RWPE1 (cell line): Measurements from ENCODE around the gene AGBL1.

Source experiments
- CTCF ChIA-PET: fragments of 350-600 bp; sonication (Branson Sonifier 250); formaldehyde crosslinking; extraction: SDS; loops from one replicate; lab custom pipeline; 2021; lab: Yijun Ruan, JAX
- POLR2A ChIA-PET: fragments of 400-600 bp; formaldehyde crosslinking; extraction: SDS; loops from one replicate; lab custom pipeline; 2020; ENCODE audit warnings: antibody characterized with exemption; ENCODE audit not compliant: low non-redundant PET; lab: Yijun Ruan, JAX
- DNase-seq: peaks from one replicate; pipeline ENCODE4 v3.0.0; 2012; ENCODE audit warnings: low spot score
- H3K27ac ChIP-seq: fragments of 450-650 bp; 2 replicates; pipeline ENCODE4 v1.5.1; 2017
- TF ChIP-seq, protein P1 (sequence below): fragments of 450-650 bp; conservative IDR thresholded peaks from 2 replicates; pipeline ENCODE4 v1.5.1; 2017; ENCODE audit warnings: low read depth, mild to moderate bottlenecking

Gene AGBL1

DNA sequence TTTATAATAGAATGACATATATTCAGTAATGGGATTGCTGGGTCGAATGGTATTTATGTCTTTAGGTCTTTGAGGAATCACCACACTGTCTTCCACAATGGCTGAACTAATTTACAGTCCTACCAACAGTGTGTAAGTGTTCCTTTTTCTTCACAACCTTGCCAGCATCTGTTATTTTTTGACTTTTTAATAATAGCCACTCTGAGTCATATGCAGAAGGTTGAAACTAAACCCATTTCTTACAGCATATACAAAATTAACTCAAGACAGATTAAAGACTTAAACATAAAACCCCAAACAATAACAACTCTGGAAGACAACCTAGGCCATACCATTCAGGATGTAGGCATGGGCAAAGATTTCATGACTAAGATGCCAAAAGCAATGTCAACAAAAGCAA is 671.4 kb downstream of the AGBL1 start:
- TF ChIP-seq, protein P1, sequence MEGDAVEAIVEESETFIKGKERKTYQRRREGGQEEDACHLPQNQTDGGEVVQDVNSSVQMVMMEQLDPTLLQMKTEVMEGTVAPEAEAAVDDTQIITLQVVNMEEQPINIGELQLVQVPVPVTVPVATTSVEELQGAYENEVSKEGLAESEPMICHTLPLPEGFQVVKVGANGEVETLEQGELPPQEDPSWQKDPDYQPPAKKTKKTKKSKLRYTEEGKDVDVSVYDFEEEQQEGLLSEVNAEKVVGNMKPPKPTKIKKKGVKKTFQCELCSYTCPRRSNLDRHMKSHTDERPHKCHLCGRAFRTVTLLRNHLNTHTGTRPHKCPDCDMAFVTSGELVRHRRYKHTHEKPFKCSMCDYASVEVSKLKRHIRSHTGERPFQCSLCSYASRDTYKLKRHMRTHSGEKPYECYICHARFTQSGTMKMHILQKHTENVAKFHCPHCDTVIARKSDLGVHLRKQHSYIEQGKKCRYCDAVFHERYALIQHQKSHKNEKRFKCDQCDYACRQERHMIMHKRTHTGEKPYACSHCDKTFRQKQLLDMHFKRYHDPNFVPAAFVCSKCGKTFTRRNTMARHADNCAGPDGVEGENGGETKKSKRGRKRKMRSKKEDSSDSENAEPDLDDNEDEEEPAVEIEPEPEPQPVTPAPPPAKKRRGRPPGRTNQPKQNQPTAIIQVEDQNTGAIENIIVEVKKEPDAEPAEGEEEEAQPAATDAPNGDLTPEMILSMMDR = no peak
- ChIA-PET POLR2A (no interaction called here), CTCF (no interaction called here)

GRCh38 chr15:86754846-86755245 is 675.2 kb downstream of the AGBL1 start:
- ChIA-PET POLR2A (no interaction called here), CTCF (no interaction called here)
- TF ChIP-seq, protein P1 = no peak
- no peak overlapping the region for H3K27ac ChIP-seq
- DNase-seq = no peak

More for the DNA sequence above, 671.4 kb downstream of the AGBL1 start:
- DNase-seq = no peak
- no peak overlapping the region for H3K27ac ChIP-seq

DNA sequence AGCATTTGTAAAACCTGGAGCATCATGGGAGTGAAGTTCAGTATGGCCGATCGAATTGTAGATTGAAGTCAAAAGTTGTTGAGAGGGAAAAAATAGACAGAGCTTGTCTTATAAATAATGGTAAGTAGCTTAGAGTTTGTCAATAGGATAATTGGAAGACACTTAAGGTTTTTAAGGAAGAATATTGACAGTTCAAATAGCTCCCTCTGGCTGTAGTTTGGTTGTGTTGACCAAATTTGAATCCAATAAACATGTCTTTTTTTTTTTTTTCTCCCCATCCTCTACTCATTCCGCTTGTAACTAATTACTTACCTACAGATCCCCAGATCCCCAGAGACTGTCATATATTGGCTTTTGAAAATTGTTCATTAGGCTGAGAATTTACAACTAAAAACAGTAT is 677.0 kb downstream of the AGBL1 start:
- H3K27ac ChIP-seq = no peak overlapping the region
- ChIA-PET POLR2A (no interaction called here), CTCF (interaction anchor here (0.5 to 0.8 kb wide), 6 partner anchors 78 to 645 kb away, joined by 3 to 7 read pairs (median 5); no protein-coding TSS in a partner anchor)
- TF ChIP-seq, protein P1 = 0 out of 2 replicates have a peak, but pooled peaks have one; percentile 9
- no peak for DNase-seq

DNA sequence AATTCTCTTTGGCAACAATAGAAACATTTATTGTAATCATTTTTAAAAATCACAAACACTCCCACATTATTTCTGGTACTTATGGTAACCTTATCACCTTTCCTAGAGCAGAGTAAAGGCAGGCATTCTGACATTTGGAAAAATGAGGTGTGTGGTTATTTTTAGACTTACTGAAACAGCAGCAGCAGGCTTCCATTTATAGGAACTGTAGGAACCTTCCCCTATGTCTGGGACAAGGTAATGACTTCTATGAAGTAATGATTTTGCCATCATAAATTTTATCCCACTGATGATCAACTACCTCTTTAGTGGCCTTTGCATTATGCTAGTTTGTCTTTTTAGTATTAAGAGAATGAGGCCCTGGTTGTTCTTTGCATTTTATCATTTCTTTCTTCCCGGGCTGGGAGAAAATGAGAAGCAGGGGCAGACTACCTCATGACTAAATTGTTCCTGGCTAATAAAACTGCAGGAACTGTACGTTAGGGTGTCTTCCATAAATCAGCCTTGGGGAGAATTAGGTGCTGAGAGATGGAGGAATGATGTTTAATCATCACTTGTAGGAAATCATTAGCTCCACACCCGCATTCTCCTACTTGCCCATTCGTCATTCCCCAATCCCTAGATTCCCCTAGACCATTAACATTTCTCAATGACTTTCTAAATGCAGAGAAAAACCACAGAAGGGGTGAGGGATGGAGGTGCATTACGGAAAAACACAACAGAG is 680.3 kb downstream of the AGBL1 start:
- no peak for DNase-seq
- POLR2A ChIA-PET = no interaction called here
- no peak overlapping the region for H3K27ac ChIP-seq
- CTCF ChIA-PET = no interaction called here
- TF ChIP-seq, protein P1 = no peak

- POLR2A ChIA-PET = no interaction called here
Measured at GRCh38 chr15:86762874-86763273, 683.2 kb downstream of the AGBL1 start.

DNA sequence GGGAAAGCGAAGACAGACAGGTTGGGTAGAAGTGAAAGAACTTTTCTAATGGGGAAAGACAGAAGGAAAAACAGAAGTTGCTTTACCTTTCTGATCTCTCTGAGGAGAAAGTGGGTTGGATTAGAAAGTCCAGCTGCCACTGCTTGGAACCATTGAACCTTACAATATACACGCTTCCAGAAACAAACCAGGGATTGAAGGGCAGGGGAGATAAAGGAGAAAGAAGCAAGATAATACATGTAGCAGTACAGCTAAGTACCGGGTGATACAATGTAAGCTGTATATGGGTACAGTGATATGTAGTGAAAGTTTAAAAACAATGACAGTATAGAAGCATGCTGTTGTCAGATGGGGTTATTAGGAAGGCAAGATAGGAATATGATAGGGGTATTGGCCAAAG is 684.4 kb downstream of the AGBL1 start:
- ChIA-PET POLR2A (no interaction called here), CTCF (no interaction called here)
- DNase-seq = no peak
- no peak overlapping the region for H3K27ac ChIP-seq
- TF ChIP-seq, protein P1 = no peak

More at GRCh38 chr15:86762874-86763273, 683.2 kb downstream of the AGBL1 start:
- DNase-seq = no peak
- TF ChIP-seq, protein P1 = no peak
- no peak overlapping the region for H3K27ac ChIP-seq
- CTCF ChIA-PET = no interaction called here
